Measurements from ENCODE around the gene NIPAL3. TPM values are rescaled to one million over a fixed set of nuclear protein-coding genes. Genes with fewer than 3 reads are reported as not detected.
"Not testable (repeated sequence)": the region's sequence is repeated elsewhere in the genome, so short reads cannot be mapped to it uniquely, and the experiment has no call there.

The NIPAL3 gene
- total RNA-seq, 1 donor from 2014 or later, result 57.4 TPM

DNA sequence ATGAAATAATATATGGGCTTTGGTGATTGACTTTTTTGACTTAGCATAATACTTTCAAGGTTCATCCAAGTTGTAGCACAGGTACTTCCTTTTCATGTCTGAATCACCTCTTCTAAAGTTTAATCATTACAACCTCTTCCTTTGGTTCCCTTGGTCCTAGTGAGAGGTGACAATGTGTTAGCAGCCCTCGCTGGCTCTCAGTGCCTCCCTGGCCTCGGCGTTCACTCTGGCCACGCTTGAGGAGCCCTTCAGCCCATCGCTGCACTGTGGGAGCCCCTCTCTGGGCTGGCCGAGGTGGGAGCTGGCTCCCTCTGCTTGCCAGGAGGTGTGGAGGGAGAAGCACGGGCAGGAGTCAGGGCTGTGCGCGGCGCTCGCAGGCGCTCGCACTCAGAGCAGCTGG lies 74.1 kb downstream of the NIPAL3 start:
- DNase-seq (ENCODE audit: low spot score), result no peak

DNA sequence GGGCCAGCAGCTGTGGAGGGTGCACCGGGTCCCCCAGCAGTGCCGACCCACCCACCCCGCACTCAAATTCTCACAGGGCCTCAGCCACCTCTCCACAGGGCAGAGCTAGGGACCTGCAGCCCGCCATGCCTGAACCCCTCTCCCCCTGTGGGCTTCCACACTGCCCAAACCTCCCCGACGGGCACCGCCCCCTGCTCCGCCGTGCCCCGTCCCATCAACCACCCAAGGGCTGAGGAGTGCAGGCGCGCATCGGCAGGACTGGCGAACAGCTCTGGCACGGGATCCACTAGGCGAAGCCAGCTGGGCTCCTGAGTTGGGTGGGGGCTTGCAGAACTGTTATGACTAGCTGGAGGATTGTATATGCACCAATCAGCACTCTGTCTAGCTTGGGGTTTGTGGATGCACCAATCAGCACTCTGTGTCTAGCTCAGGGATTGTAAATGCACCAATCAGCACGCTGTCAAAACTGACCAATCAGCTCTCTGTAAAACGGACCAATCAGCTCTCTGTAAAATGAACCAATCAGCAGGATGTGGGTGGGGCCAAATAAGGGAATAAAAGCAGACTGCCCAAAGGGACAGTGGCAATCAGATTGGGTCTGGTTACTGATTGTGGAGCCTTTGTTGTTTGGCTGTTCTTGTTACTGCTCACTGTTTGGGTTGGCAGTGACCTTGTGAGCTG lies 74.6 kb downstream of the NIPAL3 start:
- DNase-seq (ENCODE audit: low spot score), result no peak

DNA sequence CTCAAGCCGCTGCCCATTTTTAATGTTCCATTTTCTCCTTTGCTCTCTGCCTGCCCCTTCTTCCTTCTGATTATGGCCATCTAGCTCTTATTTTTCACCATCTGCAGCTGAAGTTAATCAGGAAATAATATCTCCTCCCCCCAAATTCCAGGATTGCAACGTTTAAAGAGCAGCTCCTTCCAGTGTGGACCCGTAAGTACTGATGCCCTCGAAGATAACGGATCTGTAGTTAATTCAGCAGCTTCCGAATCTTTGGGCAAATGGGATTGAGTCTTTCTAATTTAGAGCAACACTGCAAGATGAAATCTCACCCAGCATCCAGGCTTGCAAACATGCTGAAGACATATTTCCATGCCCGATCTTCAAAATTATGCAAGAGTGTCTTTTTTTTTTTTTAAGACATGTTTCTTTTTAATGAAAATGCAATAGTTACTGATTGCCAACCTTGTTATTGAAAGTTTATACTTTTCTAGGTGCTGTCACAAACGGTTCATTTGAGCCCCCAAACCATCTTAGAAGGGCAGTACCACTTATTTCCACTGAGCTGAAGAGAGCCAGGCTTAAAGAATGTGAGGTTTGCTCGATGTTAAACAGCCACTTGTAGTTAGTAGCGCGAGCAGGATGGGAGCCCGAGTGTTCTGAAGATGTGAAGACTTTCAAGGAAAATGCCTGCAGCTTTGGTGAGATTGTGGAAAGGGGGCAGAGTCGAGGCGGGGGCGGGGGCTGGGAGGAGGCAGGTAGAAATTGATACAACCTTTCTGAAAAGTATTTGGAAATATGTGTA lies 76.2 kb downstream of the NIPAL3 start:
- no peak for DNase-seq (ENCODE audit: low spot score)

DNA sequence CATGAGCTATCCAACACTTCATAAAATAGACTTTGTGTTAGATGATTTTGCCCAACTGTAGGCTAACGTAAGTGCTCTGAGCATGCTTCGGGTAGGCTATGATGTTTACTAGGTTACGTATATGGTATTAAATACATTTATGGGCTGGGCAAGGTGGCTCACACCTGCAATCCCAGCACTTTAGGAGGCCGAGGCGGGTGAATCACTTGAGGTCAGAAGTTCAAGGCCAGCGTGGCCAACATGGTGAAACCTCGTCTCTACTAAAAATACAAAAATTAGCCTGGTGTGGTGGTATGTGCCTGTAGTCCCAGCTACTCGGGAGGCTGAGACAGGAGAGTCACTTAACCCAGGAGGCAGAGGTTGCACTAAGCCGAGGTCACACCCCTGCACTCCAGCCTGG lies 77.3 kb downstream of the NIPAL3 start:
- DNase-seq (ENCODE audit: low spot score), result not testable (repeated sequence)

DNA sequence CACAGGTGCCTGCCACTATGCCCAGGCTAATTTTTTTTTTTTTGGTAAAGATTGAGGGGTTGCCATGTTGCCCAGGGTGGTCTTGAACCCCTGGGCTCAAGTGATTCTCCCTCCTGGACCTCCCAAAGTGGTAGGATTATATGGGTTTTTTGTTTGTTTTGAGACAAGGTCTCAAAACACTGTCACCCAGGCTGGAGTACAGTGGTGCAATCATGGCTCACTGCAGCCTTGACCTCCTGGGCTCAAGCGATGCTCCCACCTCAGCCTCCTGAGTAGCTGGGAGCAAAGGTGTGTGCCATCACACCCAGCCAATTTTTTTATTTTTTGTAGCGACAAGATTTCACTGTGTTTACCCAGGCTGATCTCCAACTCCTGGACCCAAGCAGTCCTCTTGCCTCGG lies 78.2 kb downstream of the NIPAL3 start:
- DNase-seq (ENCODE audit: low spot score), result no peak

DNA sequence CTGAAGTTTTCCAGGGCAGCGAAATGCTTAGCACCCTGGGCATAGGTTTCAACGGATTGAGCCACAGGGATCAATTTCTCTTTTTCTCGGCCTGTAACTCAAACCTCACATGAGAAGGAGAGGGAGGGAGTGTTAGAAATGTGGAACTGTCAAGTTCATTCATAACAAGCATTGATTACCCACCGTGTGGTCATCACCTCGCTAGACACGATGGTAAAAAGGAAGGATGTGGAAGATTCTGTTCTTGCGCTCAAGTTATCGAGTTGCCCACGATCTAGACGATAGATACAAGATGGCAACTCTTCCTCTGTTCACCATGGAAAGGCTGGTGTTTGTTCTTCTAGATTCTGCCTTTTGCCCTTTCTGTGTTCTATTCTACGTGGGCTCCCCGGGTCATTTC lies 83.0 kb downstream of the NIPAL3 start:
- no peak for DNase-seq (ENCODE audit: low spot score)

DNA sequence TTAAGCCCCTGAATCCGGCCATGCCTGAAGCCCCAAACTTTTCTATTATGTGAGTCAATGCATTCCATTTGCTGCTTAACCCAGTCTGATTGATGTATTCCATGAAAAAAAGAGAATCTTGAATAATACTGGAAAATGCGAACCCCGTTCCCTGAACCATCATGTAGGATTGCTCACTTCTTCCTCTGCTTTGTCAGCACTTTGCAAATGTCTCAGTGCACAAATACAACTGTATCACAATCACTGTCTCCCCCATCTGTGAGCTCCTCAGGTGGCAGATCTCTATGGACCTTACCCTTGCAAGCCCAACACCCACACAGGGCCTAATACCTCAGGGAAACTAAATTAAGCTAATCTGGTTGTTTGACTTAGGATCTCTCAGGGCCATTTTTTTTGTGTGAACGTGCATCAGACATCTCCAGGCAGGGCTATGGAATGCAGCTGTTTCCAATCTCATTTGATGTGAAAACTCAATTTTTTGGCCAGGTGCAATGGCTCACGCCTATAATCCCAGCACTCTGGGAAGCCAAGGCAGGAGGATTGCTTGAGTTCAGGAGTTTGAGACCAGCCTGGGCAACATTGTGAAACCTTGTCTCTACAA lies 84.9 kb downstream of the NIPAL3 start:
- no peak for DNase-seq (ENCODE audit: low spot score)

DNA sequence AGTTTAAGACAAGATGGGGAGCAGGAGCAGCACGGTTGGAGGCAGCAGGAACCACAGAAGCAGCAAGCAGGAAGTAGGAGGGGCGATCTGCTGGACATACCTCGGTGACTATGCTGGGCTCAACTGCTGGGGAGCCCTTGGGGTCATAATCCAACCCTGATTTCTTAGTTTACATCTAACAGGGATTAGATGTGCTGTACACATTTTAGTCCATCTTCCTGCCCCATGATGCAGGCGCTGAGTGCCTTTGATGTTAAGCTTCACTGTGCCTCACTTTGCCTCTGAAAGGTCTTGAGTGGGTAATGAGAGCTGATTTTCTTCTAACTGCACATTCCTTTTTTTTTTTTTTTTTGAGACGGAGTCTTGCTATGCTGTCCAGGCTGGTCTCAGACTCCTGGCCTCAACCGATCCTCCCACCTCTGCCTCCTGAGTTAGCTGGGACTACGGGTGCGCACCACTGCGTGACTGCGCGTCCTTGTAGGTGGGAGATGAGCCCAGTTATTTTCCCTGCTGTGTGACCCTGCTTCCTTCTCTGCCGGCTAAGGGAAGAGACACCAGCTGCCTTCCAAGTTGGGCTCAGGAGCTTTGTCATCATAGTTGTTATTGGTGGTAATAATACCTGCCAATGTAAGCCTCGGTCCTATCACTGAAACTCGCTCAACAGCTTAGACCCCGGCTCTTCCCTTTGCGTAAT lies 85.9 kb downstream of the NIPAL3 start:
- no peak for DNase-seq (ENCODE audit: low spot score)

DNA sequence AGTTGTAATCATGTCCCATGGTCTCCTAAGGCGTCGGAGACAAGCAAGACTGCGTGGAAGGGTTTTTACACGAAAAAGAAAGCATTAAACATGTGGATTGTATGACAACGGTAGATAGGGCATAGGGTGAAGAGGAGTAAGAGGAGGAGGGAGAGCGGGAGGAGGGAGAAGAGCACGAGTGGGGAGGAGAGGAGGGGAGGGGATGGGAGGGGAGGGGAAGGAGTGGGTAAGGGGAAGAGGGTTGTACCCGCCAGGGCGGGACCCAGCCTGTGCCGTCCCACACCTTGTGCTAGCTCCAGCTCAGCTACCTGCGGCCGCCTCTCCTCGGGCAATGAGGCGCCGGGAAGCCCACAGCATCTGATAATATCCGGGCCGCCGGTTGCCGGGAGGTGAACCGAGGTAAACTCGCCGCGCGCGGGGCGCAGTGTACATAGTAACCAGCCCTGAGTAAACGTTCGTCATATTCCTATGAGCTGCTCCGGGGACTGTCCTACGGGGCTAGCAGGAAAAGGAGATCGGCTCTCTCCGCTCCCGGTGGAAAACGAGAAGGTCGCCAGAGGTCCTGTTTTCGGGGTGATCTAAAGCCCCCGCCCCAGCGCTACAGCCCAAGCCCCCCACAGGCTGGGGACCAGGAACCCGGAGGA lies 86.6 kb downstream of the NIPAL3 start:
- peak; percentile 68 for DNase-seq (ENCODE audit: low spot score)

DNA sequence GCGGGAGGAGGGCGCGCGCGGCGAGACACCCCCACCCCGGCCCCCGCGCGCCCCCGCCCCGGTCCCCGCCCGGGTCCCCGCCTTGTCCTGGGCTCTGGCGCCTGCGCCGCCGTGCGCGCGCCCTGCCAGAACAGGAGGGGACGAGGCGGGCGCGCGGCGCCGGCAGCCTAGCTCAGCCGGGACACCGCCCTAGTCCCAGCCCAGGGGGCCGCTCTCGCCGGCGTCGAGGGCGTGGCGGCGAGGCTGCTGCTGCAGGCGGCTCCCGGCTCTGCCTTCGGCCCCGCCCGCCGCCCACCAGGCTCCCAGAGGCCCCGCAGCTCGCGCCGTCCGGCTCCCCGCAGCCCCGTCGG lies 87.1 kb downstream of the NIPAL3 start, which contains the start of gene RCAN3:
RCAN3 (plus strand) TSS at position 128 of the 350 bp plus-strand sequence. CDS start 11,537 bp downstream, outside the sequence.
- DNase-seq (ENCODE audit: low spot score), result peak; percentile 81

DNA sequence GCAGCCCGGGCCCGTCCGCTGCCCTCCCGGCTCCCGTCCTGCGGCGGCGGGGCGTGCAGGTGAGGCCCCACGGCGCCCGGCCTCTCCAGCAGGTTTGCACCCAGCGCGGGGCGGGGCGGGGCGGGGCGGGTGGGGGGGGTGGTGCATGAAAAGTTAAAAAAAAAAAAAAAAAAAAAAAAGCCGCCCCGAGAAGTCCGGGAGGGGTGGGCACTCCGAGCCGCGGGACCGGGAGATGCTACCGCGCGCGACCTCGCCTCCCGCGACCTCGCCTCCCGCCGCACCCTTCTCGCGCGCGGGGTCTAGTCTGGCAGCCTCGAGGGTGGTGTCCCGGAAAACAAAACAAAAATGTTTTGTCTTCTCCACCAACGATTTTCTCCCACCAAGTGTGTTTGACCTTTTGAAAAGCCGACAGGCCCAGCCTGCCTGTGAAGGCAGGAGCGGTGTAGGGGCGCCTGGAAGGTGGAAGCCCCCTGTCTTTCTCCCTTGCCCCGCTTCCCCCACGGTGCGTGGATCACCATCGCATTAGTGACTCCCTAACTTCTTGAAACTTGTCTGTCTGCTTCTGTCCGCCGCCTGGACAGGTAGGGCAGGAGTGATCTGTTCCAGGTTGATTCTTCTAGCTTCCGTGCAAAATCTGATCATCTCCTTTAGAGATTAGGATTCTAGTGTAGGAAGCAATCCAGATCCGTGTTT lies 87.6 kb downstream of the NIPAL3 start:
- no peak for DNase-seq (ENCODE audit: low spot score)

DNA sequence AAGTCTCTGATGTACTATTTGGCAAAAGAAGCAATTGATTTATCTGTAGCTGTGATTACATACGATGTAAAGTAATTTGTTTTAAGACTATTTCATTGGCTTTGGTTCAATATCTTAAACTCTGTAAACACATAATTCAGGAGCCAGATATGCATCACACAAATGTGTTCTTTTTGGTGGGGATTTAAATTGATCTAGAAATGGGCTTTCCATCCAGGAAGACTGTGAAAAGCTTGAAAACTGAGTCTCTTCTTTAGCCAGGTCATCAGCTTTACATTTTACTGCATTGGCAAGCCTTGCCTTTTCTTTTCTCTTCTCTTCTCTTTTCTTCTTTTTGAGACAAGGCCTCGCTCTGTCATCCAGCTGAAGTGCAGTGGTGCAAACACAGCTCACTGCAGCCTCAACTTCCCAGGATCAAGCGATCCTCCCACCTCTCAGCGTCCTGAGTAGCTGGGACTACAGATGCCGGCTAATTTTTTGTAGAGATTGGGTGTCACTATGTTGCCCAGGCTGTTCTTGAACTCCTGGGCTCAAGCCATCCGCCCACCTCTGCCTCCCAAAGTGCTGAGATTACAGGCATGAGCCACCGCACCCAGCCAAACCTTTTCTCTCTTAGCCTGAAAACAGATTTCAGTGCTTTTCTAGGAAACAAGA lies 88.4 kb downstream of the NIPAL3 start:
- no peak for DNase-seq (ENCODE audit: low spot score)

DNA sequence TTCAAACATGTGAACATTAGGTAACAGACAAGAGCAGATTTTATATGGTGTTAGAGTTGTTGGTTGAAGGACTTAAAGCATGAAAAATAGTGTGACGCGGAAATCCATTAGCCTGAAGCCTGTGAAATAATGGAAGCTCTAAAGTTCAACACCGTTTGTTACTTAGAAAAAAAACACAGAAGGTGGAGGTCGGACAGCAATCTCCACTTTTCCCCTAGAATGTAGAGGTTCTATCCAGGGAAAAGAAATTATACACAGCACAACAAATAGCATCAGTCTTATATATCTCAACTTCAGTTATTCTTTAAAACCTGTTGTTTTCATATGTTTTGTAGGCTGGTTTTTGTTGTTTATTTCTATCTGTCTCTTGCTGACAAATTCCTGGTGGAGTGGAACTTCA lies 89.0 kb downstream of the NIPAL3 start:
- no peak for DNase-seq (ENCODE audit: low spot score)

DNA sequence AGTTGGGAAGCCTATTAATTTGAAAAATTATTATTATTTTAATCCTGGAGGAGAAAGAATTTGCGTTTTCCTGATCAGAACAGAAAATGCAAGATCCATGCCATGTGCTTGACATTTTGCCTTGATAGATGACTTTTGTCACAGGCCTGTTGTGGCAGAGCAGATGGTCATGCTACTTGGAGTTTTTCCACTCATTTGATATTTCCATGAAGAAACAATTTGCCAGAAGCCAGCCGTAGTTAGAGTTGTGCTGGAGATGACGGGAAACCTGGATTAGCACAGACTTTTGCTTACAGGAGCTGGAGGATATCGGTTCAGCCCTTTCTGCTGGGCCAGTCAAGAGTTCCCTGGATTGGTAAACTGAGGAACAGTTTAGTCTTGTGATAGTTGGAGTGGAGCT lies 90.2 kb downstream of the NIPAL3 start:
- no peak for DNase-seq (ENCODE audit: low spot score)

DNA sequence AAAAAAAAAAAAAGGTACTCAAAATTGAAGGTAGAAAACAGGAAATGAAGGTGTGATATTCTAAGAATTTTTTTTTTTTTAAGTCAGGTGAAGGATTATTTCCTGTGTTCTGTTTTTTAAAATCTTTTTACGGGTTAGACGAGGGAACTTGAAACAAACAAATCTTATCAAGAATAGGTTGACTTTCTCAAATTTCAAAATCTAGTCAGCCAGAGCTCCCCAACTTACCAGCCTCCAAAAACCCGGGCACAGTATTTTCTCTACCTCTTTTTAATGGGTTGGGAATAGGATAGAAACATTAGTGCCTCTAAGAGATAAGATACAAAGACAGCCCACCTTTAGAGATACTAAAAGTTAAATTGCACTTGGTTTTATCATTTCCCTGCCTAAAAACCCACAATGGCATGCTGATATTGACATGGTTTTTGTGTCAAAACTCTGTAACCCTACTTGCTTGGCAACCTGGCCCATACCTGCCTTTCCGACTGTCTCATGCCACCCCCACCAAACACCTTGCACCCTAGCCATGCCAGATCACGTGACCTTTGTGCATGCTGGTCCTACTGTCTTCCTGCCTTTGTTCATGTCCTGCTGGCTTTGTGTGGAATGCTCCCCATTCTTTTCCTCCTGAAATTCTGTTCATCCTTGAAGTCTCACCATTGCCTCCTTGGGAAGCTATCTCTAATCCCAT lies 91.2 kb downstream of the NIPAL3 start:
- DNase-seq (ENCODE audit: low spot score), result no peak

DNA sequence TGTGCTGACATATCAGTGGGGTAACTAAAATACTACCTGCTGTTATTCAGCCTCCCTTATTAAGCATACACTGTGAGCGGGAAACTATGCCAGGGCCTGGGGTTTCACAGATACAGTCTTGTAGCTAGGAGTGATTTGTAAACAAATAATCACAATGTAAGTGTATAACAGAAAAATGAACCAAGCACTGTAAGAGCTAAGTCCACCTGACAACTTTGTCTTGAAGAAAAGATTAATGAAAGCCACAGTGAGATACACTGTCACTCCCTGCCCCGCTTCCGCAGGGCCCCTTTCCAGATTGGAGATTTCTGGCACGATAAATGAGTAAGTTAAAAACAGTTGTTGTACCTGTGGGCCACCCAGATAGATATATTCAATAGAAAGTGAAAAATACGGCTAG lies 91.8 kb downstream of the NIPAL3 start:
- DNase-seq (ENCODE audit: low spot score), result no peak

DNA sequence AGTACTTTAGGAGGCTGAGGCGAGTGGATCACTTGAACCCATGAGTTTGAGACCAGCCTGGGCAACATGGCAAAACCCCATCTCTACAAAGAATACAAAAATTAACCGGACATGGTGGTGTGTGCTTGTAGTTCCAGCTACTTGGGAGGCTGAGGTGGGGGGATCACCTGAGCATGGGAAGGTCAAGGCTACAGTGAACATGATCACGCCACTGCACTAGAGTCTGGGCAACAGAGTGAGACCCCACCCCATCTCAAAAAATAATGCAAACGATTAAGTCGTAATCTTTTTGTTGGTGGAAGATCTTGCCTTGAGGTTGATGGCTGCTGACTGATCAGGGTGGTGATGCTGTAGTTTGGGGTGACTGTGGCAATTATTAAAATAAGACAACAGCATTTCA lies 93.3 kb downstream of the NIPAL3 start:
- no peak for DNase-seq (ENCODE audit: low spot score)

DNA sequence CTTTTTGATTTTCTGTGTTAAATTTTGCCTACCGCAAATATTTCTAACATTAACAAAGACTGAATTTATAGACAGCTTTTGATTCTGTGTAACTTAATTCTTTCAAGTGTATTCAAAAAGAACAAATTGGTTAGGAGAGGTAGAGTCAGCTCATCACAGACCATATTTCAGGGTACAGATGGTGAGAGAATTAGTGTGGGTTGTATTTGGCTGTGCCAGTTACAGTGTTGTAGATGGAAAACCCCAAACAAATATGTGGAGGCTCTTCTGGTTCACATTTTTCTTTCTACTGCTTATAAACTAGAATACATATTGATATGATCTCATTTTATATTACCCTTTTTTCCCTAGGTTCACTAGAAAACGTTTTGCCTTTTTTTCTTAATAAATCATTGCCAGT lies 98.1 kb downstream of the NIPAL3 start:
- no peak for DNase-seq (ENCODE audit: low spot score)

DNA sequence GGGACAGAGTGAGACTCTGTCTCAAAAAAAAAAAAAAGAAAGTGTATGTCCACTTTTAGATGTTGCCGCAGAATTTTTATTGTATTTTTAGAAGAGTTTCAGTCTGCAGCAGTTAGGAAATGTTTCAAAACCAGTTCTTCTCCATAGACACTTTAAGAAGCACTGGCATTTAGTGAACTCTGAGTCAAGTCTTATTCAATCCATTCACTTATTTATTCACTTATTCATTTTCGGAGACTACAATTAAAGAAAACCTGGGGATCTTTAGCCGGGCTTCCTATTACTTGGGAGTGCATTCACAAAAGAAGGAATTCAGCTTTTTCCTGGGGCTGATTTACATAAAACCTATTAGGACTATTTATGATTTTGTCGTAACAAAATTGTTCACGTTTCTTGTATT lies 99.3 kb downstream of the NIPAL3 start:
- no peak for DNase-seq (ENCODE audit: low spot score)

DNA sequence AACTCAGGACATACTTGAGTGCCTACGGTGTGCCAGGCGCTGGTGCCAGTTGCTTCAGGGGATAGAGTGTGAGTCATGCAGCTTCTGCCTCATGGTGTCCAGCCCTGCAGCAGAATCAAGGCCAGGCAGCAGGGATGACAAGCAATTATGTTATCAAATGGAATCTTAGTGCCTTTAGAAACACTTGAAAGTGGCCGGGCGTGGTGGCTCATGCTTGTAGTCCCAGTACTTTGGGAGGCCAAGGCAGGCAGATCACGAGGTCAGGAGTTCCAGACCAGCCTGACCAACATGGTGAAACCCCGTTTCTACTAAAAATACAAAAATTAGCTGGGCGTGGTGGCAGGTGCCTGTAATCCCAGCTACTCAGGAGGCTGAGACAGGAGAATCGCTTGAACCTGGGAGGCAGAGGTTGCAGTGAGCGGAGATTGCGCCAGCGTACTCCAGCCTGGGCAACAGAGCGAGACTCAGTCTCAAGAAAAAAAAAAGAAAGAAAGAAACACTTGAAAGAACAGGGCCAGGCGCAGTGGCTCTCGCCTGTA lies 100.1 kb downstream of the NIPAL3 start:
- DNase-seq (ENCODE audit: low spot score), result not testable (repeated sequence)

All from mucosa of gallbladder (tissue), 1 donor.